H1 (cell line): Measurements from ENCODE around the gene IARS2. TPM values are rescaled to one million over a fixed set of nuclear protein-coding genes. Genes with fewer than 3 reads are reported as not detected.

ENCODE experiments used
- CREB1 ChIP-seq: IDR thresholded peaks from 2 replicates; pipeline ENCODE4 v1.6.1; 2012; ENCODE audit warnings: inconsistent platforms
- polyA plus RNA-seq, 7 experiments: library from polyadenylated mRNA; depleted of rRNA in 3 of 7; stranded (reverse) in 5 of 7; unstranded in 2 of 7; fragments of >200 nt in 5 of 7; fragments of 200-250 nt in 2 of 7; gene quantifications; 1 replicate in 5 of 7; 2 replicates in 1 of 7; 4 replicates in 1 of 7; pipeline versions ENCODE4 v1.2.1 to v1.2.3, GENCODE V29; 2011 to 2013; ENCODE audit warnings: missing spikeins in 2 of 7, mixed read lengths in 2 of 7
- total RNA-seq: library from RNA; stranded (reverse); fragmentation: NEBNext Ultra II Directional; extraction: Animal tissue kit (Norgen Biotek cat#: 25700); gene quantifications from 2 replicates; pipeline ENCODE4 v1.2.1, GENCODE V29; 2021

The IARS2 gene
- total and polyA plus RNA-seq, 2 of the 8 experiments (the other 6 are each of a cell fraction or from before 2014, with no cell fraction given): 15.0 to 69.8 TPM

GRCh38 chr1:220056374-220056773, 37.6 kb upstream of the IARS2 start (continued):
- no peak for TF ChIP-seq CREB1
